Esophagus muscularis mucosa (tissue), 4 donors: ENCODE data around the gene ZC3H7A. TPM values are rescaled to one million over a fixed set of nuclear protein-coding genes. Genes with fewer than 3 reads are reported as not detected.

ENCODE experiments used
- DNase-seq: peaks from one replicate; pipeline ENCODE4 v3.0.0-alpha.2; 2017; ENCODE audit errors: extremely low spot score
- H3K27ac ChIP-seq, 4 donors: fragments of 200-600 bp; sonication (generic); replicated peaks in 1 of 4; 1 replicate in 3 of 4; 2 replicates in 1 of 4; pipeline ENCODE4 v1.5.1; 2016 to 2019; ENCODE audit warnings: mild to moderate bottlenecking in 1 of 4
- H3K27me3 ChIP-seq, 4 donors: fragments of 200-600 bp; sonication (generic); one replicate each; pipeline versions ENCODE4 v1.5.1 to v1.6.0; 2016 to 2019
- H3K36me3 ChIP-seq, 4 donors: fragments of 200-600 bp; sonication (generic); one replicate each; pipeline ENCODE4 v1.5.1; 2016 to 2019
- H3K4me1 ChIP-seq, 4 donors: fragments of 200-600 bp; sonication (generic); one replicate each; pipeline ENCODE4 v1.5.1; 2016 to 2019
- H3K4me3 ChIP-seq, 4 donors: fragments of 200-600 bp; sonication (generic); 1 replicate in 2 of 4; 2 replicates in 2 of 4; pipeline ENCODE4 v1.5.1; 2016 to 2019; ENCODE audit warnings: mild to moderate bottlenecking in 4 of 4, moderate library complexity in 1 of 4
- H3K9me3 ChIP-seq, 4 donors: fragments of 200-600 bp; sonication (generic); 1 replicate in 3 of 4; 2 replicates in 1 of 4; pipeline ENCODE4 v1.5.1; 2016 to 2019
- EP300 ChIP-seq: sonication (generic); formaldehyde crosslinking; IDR thresholded peaks from one replicate; pipeline ENCODE4 v1.6.1; 2017; ENCODE audit warnings: antibody characterized with exemption
- POLR2A ChIP-seq: fragments of 450-650 bp; IDR thresholded peaks from one replicate; pipeline ENCODE4 v1.6.1; 2017; ENCODE audit warnings: antibody characterized with exemption, moderate library complexity, mild to moderate bottlenecking, low read depth
- POLR2AphosphoS5 ChIP-seq, 2 donors: sonication (generic); formaldehyde crosslinking; IDR thresholded peaks; one replicate each; pipeline ENCODE4 v1.6.1; 2017; ENCODE audit warnings: antibody characterized with exemption in 2 of 2
- WGBS: methylation state at CpG from one replicate; pipeline ENCODE4 v1.1.5; 2018; 5-methylcytosine and 5-hydroxymethylcytosine counted together
- intact Hi-C: fragments of 100-400 bp; cut with DNase I; formaldehyde crosslinking; loops from one replicate; pipeline ENCODE4 v1.15.1; 2023
- total RNA-seq, 4 donors: library from RNA; depleted of rRNA; stranded (reverse); fragments of >200 nt; gene quantifications; one replicate each; pipeline versions ENCODE4 v1.1.0 to v1.2.1, GENCODE V29; 2016
- TF ChIP-seq, protein P1 (sequence below), 3 experiments: fragments of 200-600 bp in 2 of 3; fragments of 450-650 bp in 1 of 3; sonication (generic) in 2 of 3; IDR thresholded peaks; one replicate each; pipeline ENCODE4 v1.5.1; 2017 to 2019; ENCODE audit warnings: antibody characterized with exemption in 3 of 3, mild to moderate bottlenecking in 2 of 3, moderate library complexity in 1 of 3

The ZC3H7A gene
- total RNA-seq, 4 donors from 2014 or later, result 51.1 to 61.0 (median 61.0) TPM

DNA sequence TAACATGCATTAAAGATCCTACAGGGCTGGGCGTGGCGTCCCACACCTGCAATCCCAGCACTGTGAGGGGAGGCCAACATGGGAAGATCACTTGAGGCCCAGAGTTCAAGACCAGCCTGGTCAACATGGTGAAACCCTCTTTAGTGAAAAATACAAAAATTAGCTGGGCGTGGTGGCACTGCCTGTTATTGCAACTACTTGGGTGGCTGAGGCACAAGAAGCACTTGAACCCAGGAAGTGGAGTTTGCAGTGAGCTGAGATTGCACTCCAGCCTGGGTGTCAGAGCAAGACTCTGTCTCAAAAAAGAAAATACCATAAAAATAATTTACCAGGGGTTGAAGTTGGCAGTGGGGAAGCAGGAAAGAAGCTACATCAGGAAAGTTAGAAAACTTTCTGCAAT, 67.3 kb downstream of the ZC3H7A start:
- no peaks in the 10 kb centered on the region for H3K27me3 ChIP-seq
- WGBS, result 90% methylated on average over 3 of the region's 3 CpGs
- intact Hi-C loops, result loop anchor here (10.0 kb wide), 1 partner anchor 55 kb away; no protein-coding TSS in a partner anchor
- no peak overlapping the region for H3K27ac ChIP-seq
- H3K9me3 ChIP-seq, result no peaks in the 10 kb centered on the region
- no peak for DNase-seq
- H3K4me1 ChIP-seq, result peaks cover 24 to 38% (median 27%) of the 10 kb centered on the region in 4 donors
- H3K4me3 ChIP-seq, result no peak overlapping the region
- no peak for TF ChIP-seq POLR2A
- no peak for TF ChIP-seq POLR2AphosphoS5 (IDR thresholded peaks at IDR 0.05)
- TF ChIP-seq, protein P1, sequence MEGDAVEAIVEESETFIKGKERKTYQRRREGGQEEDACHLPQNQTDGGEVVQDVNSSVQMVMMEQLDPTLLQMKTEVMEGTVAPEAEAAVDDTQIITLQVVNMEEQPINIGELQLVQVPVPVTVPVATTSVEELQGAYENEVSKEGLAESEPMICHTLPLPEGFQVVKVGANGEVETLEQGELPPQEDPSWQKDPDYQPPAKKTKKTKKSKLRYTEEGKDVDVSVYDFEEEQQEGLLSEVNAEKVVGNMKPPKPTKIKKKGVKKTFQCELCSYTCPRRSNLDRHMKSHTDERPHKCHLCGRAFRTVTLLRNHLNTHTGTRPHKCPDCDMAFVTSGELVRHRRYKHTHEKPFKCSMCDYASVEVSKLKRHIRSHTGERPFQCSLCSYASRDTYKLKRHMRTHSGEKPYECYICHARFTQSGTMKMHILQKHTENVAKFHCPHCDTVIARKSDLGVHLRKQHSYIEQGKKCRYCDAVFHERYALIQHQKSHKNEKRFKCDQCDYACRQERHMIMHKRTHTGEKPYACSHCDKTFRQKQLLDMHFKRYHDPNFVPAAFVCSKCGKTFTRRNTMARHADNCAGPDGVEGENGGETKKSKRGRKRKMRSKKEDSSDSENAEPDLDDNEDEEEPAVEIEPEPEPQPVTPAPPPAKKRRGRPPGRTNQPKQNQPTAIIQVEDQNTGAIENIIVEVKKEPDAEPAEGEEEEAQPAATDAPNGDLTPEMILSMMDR (IDR thresholded peaks at IDR 0.05), result no peak
- no peak for TF ChIP-seq EP300
- H3K36me3 ChIP-seq, result peaks cover 22 to 93% (median 56%) of the 10 kb centered on the region in 4 donors

DNA sequence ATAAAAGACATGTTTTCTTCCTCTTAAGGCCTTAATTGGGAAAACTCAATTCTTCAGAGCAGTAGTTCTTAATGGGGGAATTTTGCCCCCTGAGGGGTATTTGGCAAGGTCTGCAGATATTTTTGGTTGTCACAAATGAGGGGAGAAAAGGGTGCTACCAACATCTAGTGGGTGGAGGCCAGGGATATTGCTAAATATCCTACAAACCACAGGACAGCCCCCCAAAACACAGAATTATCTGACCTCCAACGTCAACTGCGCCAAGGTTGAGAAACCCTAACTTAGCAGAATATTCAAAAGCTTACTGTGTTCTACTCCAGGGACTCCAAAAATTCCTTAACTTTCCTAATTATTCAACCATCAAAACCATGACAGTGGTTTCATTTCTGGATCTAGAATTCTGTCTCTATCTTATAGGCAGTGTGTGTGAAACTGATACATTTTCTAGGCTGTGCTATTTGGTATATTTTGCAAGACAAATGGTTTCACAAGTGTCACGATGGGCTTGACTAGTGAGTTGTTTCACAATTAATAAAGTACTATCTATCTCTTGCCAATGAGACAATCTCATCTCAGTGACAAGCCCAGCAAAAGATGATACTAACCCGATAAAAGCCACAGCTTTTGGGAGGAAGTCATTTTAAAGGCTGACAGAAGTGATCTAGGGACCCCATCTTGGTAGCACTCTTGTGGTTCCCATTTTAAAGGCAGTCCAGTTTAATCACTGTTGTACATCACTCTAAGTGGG, 69.1 kb downstream of the ZC3H7A start:
- Histone ChIP-seq H3K27me3 (no peaks in the 10 kb centered on the region), H3K4me3 (no peak overlapping the region), H3K9me3 (no peaks in the 10 kb centered on the region), H3K4me1 (peaks cover 12 to 26% (median 19%) of the 10 kb centered on the region in 4 donors), H3K36me3 (peaks cover 10 to 94% (median 59%) of the 10 kb centered on the region in 4 donors), H3K27ac (no peak overlapping the region)
- DNase-seq, result no peak
- 78% methylated on average over 4 of the region's 4 CpGs for WGBS
- intact Hi-C loops, result no loop called here
- TF ChIP-seq, protein P1 (IDR thresholded peaks at IDR 0.05), result no peak
- TF ChIP-seq POLR2A (no peak), POLR2AphosphoS5 (IDR thresholded peaks at IDR 0.05) (no peak), EP300 (no peak)

DNA sequence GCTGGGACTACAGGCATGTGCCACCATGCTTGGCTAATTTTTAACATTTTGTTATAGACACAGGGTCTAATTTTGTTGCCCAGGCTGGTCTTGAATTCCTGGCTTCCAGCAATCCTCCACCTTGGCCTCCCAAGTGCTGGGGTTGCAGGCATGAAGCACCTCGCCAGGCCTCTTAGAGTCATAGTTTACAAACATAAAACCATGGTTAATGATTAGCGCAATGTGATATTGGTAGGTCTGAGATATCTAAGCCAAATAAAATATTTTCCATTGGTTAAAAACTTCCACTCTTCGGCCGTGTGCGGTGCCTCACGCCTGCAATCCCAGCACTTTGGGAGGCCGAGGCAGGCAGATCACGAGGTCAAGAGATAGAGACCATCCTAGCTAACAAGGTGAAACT, 71.0 kb downstream of the ZC3H7A start:
- WGBS, result 94% methylated on average over 8 of the region's 8 CpGs
- peak overlapping the region in 1 of 4 donors; percentile 29 for H3K27ac ChIP-seq
- H3K36me3 ChIP-seq, result peaks cover 5 to 91% (median 57%) of the 10 kb centered on the region in 4 donors
- peaks cover 7 to 23% (median 16%) of the 10 kb centered on the region in 4 donors for H3K4me1 ChIP-seq
- intact Hi-C loops, result no loop called here
- H3K9me3 ChIP-seq, result no peaks in the 10 kb centered on the region
- no peak for TF ChIP-seq EP300
- TF ChIP-seq POLR2A, result no peak
- TF ChIP-seq, protein P1 (IDR thresholded peaks at IDR 0.05), result no peak
- no peak for TF ChIP-seq POLR2AphosphoS5 (IDR thresholded peaks at IDR 0.05)
- no peak overlapping the region for H3K4me3 ChIP-seq
- no peak for DNase-seq
- no peaks in the 10 kb centered on the region for H3K27me3 ChIP-seq

DNA sequence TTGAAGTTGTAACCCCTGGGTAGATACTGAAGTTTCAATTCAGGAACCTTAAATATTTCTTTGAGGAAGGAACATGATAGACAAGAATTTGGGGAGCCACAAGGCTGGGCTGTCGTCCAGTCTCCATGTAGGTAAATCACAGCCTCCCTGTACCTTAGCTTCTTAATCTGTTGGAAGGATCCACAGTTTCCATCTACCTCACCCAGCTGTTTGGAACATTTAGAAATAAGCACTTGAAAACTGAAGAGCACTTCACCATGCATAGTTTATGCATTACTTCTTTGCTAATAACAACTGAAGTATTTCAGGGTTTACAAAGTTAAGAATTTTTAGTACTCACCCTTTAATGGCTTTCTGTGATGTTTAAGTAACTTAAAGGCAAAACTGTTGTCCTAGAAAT, 71.6 kb downstream of the ZC3H7A start:
- H3K36me3 ChIP-seq, result peaks cover 10 to 91% (median 59%) of the 10 kb centered on the region in 4 donors
- no peaks in the 10 kb centered on the region for H3K9me3 ChIP-seq
- 60% methylated on average over 1 of the region's 1 CpG for WGBS
- H3K27ac ChIP-seq, result peak overlapping the region in 1 of 4 donors; percentile 29
- TF ChIP-seq, protein P1 (IDR thresholded peaks at IDR 0.05), result no peak
- TF ChIP-seq POLR2AphosphoS5 (IDR thresholded peaks at IDR 0.05) (no peak), EP300 (no peak), POLR2A (no peak)
- no peak for DNase-seq
- no peak overlapping the region for H3K4me3 ChIP-seq
- peaks cover 1 to 22% (median 11%) of the 10 kb centered on the region in 4 donors for H3K4me1 ChIP-seq
- no peaks in the 10 kb centered on the region for H3K27me3 ChIP-seq
- intact Hi-C loops, result no loop called here
